GM12872 (cell line): Measurements from ENCODE around the gene ZNF284.

ENCODE experiments used
- TF ChIP-seq, protein P1 (sequence below): IDR thresholded peaks from 3 replicates; pipeline ENCODE4 v1.5.1; 2011; ENCODE audit warnings: low read depth, mild to moderate bottlenecking, low read length, moderate library complexity; ENCODE audit not compliant: insufficient read depth

ZNF284 gene

DNA sequence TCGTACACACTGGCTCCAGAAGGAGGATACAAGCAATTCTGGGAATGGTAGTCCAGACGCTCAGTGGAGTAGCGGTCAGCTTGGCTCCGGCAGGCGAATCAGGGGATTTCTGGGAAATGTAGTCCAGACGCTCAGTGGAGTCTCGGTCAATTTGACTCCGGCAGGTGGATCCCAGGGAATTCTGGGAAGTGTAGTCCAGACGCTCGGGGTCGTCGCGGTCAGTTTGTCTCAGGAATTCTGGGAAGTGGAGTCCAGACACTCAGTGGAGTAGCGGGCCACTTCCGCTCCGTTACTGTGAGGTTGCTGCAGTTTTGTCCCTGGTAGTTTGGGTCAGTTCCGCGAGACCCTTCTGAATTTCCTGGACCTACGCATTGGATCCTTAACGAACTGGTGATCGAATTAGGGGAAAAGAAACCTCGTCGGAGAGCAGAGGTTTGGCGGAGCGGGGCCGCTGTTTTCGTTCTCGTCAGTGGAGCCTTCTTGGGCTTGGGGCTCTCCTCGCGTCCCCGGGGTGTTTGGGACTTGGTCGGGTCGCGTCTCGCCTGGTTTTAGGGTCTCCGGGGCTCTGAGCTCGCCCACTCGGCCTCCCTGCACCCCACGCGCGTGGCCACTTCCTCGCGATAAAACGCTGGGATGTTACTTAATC, 41.3 kb downstream of the ZNF284 start, which contains the start of gene ZNF225:
Gene ZNF225, plus strand, starts transcription at position 262 of the 646 bp plus-strand sequence. CDS start 2,429 bp downstream, outside the sequence.
- TF ChIP-seq, protein P1, sequence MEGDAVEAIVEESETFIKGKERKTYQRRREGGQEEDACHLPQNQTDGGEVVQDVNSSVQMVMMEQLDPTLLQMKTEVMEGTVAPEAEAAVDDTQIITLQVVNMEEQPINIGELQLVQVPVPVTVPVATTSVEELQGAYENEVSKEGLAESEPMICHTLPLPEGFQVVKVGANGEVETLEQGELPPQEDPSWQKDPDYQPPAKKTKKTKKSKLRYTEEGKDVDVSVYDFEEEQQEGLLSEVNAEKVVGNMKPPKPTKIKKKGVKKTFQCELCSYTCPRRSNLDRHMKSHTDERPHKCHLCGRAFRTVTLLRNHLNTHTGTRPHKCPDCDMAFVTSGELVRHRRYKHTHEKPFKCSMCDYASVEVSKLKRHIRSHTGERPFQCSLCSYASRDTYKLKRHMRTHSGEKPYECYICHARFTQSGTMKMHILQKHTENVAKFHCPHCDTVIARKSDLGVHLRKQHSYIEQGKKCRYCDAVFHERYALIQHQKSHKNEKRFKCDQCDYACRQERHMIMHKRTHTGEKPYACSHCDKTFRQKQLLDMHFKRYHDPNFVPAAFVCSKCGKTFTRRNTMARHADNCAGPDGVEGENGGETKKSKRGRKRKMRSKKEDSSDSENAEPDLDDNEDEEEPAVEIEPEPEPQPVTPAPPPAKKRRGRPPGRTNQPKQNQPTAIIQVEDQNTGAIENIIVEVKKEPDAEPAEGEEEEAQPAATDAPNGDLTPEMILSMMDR = no peak

DNA sequence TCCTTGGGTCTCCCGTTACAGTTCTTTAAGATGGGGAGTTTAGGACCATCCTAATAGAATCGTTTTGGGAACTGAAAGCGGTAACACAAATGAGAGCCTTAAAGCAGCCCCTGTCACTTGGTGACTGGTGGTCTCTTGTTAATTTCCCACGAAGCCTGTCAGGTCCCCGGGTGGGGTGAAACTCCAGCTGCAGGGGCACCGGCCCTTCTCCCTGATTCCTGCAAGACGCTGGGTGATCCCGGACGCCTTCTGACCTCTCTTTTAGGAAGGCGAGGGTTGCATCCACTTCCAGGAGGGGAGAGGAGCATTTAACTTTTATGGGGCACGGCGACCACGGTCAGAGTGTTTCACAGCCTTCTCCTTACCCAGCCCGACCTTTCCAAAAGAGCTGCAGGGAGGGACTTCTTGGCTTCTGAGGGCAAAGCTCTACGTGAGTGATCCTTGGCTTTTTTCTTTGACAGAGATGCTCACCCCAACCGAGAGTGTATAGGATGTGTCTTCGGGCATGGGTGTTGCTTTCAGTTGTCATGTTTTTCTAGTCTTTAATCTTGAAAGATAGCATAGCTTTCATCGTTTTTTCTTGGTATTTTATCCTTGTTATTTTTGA, 41.9 kb downstream of the ZNF284 start:
- TF ChIP-seq, protein P1 = no peak

DNA sequence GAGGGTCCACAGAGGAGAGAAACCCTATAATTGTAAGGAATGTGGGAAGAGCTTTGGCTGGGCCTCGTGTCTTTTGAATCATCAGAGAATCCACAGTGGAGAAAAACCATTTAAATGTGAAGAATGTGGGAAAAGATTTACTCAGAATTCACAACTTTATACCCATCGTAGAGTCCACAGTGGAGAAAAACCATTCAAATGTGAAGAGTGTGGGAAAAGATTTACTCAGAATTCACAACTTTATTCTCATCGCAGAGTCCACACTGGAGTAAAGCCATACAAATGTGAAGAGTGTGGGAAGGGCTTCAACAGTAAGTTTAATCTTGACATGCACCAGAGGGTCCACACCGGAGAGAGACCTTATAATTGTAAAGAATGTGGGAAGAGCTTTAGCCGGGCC, 60.0 kb downstream of the ZNF284 start:
- TF ChIP-seq, protein P1 = no peak
